Stimulated activated CD8-positive, alpha-beta memory T cell treated with anti-CD3 and anti-CD28 coated beads, Interleukin-2, amount 100 ng/mL, for 48 hours (primary cell): Measurements from ENCODE around the gene SIK2.
"Not testable (repeated sequence)": the region's sequence is repeated elsewhere in the genome, so short reads cannot be mapped to it uniquely, and the experiment has no call there.

Experiments
- DNase-seq, 2 donors: peaks; one replicate each; pipeline ENCODE4 v3.0.0-alpha.2; 2020; ENCODE audit warnings: low read depth in 2 of 2

SIK2 gene

GRCh38 chr11:111698852-111699559 is 96.8 kb downstream of the SIK2 start:
- no peak for DNase-seq

DNA sequence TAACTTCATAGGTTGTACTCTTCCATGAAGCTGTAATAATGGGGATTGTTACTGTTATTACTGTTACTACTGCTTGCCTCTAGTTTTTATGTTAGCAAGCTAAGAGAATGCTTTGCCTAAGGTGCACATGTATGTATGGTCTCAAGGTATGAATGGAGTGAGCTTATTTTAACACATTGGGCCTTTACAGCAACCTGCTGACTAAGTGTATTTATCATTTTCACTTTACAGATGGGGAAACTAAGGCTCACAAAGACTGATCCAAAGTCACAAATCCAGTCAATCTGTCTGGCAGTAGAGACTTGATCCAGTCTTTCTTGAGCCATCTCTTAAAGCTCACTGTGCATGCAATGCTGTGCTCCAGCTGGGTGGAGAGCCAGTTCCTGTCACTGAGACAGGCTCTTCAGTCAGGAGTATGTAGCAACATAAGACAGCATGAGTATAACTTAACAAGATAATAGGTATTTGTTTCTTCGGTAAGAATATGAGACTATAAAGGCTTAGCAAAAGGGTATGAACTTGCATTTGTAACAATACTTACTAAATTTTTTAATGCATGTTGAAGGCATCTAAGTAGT is 97.4 kb downstream of the SIK2 start:
- no peak for DNase-seq

GRCh38 chr11:111700162-111700561 is 97.9 kb downstream of the SIK2 start:
- no peak for DNase-seq

- DNase-seq = no peak
Observed at GRCh38 chr11:111702623-111703022, 100.4 kb downstream of the SIK2 start.

DNA sequence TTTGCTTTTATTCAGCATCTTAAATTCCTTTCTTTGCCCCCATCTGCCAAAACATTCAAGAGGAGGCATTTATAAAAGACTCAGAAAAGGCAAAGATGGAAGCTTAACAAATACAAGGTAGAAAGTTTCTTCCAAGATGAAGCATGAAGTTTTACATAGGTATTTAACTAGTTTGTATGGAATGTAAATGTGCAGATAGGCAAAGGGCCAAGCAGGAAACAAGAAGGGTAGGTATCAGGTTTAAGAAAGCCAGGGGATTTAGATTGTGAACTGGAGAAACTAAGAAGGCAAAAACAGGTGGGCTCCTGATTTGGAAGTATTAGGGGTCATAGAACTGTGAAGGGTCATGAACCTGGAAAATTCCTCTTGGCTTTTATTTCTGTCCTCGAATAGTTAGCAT is 101.3 kb downstream of the SIK2 start:
- no peak for DNase-seq

DNA sequence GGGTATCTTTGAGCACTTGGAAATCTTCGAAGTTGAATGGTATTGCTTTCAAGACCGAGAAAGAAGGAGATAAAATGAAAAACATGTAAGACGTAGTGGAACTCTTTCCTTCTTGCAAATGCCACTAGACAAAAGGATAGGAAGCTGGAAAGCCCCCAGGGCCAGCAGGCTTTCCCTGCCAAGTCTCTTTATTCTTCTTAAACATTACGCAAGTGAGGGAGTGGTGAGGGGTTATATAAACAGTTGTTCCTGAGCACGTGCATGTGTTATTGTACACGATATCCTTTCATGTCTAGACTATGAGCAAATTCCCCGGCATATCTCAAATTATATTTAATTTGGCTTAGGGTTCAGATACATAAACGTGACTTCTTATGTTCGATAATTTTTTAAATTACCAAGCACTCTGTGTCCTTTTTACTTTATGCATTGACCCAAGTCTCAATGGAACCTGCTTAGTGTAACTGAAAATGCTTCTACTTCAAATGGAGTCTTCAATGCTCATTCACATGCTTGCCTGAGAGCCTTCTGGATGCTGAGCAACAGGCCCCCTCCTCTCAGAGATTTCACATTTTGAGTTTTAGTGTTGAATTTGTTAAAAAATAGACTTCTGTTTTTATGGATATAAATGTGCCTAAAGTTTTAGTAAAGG is 104.9 kb downstream of the SIK2 start:
- no peak for DNase-seq

GRCh38 chr11:111707691-111708067 is 105.4 kb downstream of the SIK2 start:
- no peak for DNase-seq

DNA sequence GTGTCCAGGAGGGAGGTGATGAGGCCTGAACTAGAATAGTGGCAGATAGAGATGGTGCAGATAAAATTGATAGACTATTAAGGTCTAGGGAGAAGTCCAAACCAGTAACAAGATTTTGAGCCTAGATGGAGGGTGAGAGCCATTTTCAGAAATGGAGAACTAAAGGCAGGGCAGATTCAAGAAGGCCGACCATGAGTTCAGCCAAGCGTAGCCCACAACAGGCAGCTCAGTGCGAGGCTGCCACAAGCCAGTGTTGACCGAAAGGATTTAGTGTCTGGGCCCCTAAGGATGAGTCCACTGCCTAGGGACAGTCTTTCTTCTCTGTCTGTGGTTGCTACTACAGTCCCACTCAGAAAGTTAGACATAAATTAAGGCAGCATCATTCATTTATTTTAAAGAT is 112.3 kb downstream of the SIK2 start:
- DNase-seq = no peak

DNA sequence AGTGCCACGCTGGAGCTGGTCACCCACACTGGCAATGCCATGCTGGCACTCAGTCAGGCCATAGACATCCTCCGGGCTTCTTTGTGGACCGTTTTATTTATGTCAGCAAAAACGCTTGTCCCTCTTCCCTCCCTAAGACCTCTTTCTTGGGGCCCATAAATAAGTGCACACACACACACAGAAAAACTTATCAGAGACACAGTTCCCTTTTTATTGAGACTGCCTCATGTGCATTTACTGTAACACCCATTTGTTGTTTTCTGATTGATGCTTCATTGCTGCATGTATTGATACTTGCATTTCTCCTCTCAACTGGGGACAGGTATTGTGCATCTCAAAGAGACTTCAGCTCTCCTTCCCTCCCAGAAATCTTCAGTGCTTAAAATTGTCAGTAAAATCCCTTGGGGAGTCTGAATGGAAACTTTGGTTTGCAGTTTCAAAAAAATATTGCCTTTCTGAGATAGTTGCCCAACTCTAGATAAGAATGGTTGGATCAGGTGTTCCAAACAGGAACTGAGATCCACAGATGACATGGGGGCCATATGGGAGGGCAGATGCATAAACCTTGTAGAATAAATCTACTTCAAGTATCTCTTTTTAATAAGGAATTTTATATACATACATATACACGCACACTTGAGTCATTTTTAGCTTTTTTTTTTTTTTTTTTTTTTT is 113.0 kb downstream of the SIK2 start:
- DNase-seq = no peak

- not testable (repeated sequence) for DNase-seq
Observed at GRCh38 chr11:111717660-111718059, 115.4 kb downstream of the SIK2 start.

DNA sequence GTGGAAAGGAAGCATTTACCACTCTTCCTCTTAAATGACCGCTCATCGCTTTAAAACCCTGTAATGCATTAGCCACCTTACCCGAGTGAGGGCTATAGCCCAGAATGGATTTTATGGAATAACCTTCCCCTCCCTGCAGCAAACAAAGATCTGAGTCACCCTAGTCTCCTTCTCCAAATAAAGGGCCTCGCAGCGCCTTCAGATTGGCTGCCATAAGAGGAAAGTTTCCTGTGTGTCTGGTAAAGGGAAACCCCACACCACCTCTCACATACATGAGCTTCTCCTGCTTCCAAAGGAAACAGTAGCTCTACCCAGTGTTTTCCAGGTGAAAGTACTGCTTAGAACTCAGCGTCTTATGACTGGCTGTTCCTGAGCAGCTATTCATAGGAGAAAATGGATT is 116.2 kb downstream of the SIK2 start:
- no peak for DNase-seq

DNA sequence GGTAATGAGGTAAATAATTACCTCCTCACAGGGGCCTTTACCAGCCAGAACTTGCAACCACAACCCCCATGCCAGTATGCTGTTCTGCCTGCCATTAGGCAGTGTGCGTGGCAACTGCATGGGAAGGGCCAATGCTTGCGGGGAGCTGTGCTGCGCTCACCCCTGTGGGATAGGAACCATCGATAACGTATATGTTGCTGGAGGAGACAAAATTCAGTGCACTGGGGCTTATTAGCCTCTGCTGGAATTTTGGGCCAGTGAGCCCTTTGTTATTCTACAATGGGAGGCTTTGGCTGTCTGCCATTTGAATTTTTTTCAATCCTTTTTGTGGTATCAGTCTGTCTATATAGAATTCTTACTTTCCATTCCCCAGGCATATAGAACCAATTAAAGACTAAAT is 116.6 kb downstream of the SIK2 start:
- no peak for DNase-seq

GRCh38 chr11:111719379-111719778 is 117.1 kb downstream of the SIK2 start:
- DNase-seq = no peak

DNA sequence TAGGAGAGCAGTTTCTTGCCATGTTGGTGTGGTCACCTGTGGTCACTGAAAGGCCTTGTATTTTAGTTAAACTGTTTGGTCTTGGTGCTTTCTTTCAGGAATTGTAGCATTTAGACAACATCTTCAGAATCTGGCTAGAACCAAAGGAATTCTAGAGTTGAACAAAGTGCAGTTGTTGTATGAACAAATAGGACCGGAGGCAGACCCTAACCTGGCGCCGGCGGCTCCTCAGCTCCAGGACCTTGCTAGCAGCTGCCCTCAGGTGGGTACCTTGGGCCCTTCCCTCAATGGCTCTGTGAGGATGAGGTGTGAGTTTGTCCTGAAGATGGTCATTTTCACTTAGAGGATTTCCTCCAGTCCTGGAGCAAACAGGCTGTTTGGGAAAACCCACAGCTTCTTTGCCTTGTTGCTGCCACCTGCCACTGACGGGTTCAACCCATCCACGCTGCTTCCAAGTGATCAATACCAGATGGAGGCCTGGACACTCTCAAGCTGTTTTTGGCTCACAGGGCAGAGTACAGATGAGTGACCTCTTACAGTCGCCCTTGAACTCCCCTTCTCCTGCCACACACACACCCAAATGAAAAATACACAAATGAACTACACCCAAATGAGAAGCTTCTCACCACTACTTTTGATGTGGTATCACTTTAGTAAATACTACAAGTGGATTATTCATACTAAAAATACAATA is 118.7 kb downstream of the SIK2 start:
- DNase-seq = no peak

GRCh38 chr11:111722501-111722900 is 120.3 kb downstream of the SIK2 start:
- no peak for DNase-seq

GRCh38 chr11:111723595-111723994 is 121.3 kb downstream of the SIK2 start:
- no peak for DNase-seq

GRCh38 chr11:111724615-111725129 is 122.4 kb downstream of the SIK2 start:
- DNase-seq = no peak

GRCh38 chr11:111725621-111726020 is 123.4 kb downstream of the SIK2 start:
- no peak for DNase-seq

DNA sequence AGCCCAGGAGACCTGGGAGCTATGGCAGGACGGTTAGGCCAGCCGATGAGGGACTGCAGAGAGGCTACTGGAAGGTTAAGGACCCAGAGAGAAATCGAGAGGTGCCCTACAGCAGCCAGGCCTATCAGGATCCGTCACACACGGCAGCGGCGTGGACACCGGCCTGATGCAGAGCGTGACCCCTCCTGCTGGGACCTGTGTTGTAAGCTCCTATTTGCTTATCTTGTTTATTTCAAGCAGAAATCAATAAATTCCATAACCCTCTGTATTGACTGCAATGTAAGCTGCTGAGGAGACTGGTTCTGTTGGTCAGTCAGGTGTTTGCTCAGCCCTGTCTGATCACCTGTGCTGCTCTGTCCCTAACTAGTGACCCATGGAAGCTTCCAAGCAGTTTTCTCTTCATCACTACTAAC is 124.1 kb downstream of the SIK2 start:
- no peak for DNase-seq

DNA sequence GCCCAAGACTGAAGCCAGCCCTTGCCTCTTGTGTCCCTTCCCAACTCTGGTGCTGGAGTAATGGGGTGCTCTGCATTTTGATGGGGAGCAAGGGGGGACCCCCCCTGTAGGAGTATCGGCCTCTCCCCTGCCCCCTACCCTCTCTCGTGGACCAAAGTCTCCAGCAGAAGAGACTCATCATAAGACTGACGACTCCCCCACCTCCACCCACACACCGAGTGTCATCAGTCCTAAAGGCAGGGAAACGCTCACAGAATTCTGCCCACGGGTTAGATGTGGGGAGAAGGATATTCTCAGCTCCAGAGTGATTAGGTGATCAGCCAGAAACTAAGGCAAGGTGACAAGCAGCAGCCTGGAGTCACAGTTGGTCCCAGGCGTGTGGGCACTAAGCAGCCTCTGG is 125.2 kb downstream of the SIK2 start:
- DNase-seq = no peak

- no peak for DNase-seq
Observed at GRCh38 chr11:111729071-111729830, 127.0 kb downstream of the SIK2 start.
